ENCODE data around the gene NDST1. TPM values are rescaled to one million over a fixed set of nuclear protein-coding genes. Genes with fewer than 3 reads are reported as not detected.

The NDST1 gene
- total and polyA plus RNA-seq, 2 of the 8 experiments (the other 6 are each of a cell fraction or from before 2014, with no cell fraction given) = 27.0 to 72.0 TPM

- TF ChIP-seq CHD7 (IDR thresholded peaks at IDR 0.05; ENCODE audit: insufficient replicate concordance, low read length) = no peak
These were observed 20.5 kb upstream of the NDST1 start (continued) for GRCh38 chr5:150487199-150488061.
